ENCODE measurements around the gene DACT2.

Gene DACT2

DNA sequence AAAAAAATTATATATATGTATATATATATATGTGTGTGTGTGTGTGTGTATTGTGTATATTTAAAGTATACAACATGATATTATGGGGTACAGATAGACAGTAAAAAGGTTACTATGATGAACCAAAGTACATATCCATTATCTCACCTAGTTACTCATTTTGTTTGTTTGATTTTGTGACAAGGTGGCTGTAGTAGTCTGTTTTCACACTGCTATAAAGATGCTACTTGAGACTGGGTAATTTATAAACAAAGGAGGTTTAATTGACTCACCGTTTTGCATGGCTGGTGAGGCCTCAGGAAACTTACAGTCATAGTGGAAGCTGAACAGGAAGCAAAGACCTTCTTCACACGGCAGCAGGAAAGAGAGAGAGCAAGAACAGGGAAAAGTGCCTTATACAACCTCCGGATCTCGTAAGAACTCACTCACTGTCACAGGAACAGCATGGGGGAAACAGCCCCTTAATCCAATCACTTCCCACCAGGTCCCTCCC is 30.2 kb upstream of the DACT2 start:
- DNase-seq (ENCODE audit: low read depth, low spot score): no peak

DNA sequence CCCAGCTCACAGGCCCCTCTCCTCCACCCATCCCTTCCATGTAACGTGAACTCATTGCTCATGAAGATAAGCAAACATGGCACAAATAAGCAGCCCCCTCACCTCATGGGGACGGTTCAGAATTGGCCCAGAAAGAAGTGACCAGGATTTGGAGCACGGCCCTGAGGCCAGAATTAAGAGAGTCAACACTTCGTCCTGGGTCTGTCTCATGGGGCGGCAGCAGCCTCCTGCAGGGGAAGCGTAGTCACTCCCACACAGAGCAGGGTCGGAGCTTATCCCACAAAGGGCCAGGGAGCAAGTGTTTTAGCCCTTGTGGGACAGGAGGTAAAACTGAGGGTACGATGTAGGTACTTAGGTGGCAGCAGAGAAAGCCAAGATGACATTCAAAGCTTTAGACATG is 28.6 kb upstream of the DACT2 start:
- no peak for DNase-seq (ENCODE audit: low read depth, low spot score)

DNA sequence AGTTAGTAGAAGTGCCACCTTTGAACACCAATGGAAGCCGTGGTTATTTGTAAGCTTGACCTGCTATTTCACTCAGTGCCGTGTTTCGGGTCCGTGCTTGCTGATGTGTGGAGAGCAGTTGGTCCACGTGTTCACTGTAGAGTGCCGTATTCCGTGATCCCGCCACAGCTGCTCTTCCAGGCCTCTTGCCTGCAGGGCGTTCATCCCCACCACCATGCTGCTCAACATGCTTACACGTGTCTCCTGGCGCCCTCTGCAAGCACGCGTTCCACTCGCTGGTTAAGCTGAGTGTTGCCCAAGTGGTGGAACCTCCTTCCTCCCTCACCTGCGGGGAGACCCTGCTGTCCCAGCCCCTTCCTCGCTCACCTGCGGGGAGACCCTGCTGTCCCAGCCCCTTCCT is 28.0 kb upstream of the DACT2 start:
- DNase-seq (ENCODE audit: low read depth, low spot score): no peak

DNA sequence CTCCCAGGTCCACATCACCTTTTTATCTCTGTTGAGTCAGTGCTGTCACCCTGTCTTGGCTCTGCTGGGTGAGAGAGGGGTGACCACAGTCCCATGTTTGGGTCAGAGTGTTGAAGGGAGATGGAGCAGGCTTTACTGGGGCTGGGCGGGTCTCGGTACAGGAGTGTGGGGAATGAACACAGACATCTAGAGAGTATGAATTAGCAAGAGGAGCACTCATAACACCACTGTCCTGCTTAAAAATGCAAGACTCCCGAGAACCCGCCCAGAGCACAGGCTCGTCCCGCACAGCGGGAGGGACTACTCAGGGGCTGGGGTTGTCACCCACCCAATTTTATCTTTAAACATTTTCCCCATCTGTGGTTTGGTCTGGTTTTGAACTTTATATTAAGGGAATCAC is 27.5 kb upstream of the DACT2 start:
- no peak for DNase-seq (ENCODE audit: low read depth, low spot score)

DNA sequence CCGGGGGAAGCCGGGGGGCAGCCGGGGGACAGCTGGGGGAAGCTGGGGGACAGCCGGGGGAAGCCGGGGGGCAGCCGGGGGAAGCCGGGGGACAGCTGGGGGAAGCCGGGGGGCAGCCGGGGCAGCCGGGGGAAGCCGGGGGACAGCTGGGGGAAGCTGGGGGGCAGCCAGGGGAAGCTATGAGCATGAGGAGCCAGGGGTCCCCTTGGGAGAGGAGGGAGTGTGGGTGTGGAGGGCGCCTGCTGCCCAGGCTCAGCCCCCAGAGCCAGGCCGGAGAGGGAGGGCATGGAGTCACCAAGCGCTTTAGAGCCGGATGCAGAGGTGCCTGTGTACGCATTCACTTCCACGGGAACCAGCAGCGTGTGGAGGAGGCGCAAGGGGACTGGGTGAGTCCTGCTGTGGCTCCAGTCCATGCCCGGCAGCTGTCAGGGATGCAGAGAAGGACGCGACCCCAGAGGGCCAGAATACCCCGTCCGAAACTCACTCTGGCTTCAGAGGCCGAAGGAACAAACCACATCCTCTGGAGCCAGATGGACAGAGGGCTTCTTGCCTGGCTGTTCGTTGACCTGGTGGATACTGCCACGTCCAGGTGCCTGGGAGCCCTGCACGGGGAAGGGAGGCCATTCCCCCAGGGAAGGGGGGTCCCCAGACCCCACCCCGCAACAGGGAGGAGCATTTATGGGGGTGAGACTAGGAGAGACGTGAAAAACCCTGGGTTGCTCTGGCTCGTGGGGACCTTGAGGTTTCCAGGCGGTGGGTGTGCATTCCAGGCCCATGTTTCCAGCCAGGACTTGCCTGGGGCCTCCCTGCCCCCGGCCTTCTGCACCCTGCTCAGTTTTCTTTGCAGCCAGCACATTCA is 26.5 kb upstream of the DACT2 start:
- DNase-seq (ENCODE audit: low read depth, low spot score): no peak

DNA sequence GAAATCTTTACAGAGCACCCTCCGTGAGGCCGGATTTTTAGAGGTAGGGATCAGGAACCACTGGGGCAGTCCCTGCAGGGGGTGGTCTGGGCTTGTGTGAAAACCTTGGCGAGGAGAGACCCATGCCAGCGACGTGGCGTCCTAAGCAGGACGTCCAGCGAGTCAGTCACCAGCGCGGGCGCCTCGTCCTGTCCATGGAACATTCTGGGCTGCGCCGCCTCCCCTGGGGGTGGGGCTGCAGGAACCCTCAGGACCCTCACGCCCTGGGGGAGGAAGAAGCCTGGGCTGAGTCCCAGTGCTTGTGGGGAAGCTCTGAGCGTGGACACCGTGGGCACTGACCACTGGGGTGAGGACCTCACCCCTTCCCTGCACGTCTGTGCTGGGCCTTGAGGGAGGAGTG is 25.7 kb upstream of the DACT2 start:
- DNase-seq (ENCODE audit: low read depth, low spot score): no peak

DNA sequence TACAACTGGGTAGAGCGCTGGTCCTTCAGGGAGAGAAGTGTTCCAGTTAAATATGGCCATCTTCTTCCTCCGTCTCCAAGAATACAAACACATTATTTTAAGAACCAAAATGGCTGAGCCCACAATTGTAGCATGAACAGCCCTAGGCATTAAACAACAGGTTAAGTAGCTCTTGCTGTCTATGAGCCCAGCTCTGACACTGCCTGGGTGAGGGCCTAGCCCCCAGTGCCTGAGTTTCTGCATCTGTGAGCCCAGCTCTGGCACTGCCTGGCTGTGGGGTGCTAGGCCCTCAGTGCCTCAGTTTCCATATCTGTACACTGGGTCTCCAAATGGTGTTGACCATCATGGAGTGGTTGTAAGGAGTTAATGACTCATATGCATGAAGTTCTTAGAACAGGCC is 24.8 kb upstream of the DACT2 start:
- no peak for DNase-seq (ENCODE audit: low read depth, low spot score)

DNA sequence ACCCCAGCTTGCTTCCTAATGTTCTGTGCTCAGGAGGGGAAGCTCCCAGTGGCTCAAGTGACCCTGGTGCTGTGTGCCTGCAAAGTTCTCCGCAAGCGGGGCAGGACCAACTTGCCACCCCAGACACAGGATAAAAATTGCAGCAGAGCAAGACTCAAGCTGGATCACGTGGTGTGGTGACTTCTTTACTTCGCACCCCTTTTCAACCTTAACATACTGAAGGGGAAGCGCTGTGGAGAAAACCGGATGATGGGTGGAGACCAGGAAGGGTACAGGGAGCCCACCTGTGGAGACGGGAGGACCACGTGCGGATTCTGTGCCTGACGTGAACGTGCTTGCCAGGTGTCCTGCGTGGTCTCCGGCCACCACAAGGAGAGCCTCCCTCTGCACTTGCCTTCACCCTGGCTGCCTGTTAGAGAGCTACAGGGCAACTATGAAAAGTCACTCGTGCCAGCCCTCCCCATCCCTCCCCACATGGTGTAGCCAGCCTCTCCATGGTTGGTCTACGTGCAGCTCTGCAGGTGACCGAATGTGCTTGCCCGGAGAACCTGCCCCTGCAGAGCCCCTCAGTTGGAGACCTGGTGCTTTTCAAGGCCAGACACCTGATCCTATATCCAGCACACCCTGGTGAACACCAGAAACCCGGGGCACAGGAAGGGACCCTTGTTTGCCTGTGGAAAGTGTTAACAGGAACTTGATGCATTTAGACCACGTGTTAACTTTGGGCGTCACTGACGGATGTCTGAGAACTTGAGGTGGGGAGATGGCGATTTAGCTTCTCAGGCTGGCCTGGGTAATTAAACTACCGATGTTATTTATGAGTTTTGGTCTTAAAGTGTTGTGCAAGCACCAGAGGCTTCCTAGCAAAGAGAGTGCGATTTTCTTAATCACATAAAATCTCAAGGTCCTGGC is 23.9 kb upstream of the DACT2 start:
- DNase-seq (ENCODE audit: low read depth, low spot score): no peak

DNA sequence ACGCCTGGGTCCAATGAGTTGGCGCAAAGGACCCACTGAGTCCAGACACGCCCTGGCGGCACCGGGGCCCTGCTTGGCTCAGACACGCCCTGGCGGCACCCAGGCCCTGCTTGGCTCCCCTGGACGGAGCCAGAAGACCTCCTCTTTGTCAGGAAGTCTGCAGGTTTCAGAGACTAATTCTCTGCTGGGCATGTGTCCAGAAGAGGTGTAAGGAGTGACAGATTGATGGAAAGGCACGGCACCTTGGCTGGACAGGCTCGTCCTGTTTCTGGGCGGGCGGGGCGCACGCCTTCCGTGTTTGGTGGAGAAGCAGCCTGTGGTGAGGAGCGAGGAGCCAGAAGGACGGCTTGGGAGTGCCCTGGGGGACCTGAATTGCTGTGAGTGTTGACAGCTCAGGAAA is 23.1 kb upstream of the DACT2 start:
- no peak for DNase-seq (ENCODE audit: low read depth, low spot score)

DNA sequence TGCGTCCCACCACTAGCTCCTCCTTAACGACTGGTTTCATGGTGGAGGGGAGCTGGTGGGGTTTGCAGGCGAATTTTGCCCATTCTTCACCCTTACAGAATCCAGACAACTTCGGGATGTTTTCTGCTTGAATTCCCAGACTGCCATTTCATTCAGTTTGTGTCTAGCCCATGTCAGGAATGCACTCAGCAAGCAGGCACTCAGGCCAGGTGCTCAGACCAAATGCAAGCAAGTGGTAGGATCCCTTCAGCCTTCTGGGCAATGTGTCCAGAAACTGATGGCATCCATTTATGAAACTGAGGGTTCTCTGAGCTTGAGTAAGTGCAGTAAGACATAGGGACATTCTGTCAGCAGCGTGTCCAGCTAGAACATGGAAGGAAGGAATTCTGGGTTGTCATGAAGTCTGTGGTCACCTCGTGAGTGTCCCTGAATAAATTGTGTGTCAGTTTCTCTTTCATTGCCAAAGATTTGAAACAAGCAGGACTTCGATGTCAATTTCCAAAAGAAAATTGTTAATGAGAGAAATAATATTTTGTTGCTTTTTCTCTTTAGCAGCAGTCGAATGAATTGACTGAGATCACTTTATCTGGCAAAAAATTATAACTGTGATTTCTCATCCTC is 21.8 kb upstream of the DACT2 start:
- no peak for DNase-seq (ENCODE audit: low read depth, low spot score)

DNA sequence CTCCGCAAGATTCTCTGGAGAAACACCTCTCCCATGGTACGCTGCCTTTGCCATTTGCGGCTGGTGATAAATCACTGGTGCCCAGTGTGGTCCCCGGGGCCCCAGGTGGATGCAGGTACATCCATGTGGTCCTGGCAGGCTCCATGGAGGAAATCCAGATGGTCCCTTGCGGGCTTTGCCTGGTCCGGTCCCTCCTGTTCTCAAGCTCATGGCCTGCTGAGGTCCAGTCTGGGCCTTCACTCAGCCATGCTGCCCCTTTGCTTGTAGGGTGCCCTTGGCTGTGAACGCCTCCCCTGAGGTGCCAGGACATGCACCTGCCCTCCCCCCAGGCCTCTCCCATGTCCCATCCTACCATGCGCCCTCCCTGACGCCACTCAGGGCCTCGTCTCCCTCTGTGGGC is 21.2 kb upstream of the DACT2 start:
- no peak for DNase-seq (ENCODE audit: low read depth, low spot score)

DNA sequence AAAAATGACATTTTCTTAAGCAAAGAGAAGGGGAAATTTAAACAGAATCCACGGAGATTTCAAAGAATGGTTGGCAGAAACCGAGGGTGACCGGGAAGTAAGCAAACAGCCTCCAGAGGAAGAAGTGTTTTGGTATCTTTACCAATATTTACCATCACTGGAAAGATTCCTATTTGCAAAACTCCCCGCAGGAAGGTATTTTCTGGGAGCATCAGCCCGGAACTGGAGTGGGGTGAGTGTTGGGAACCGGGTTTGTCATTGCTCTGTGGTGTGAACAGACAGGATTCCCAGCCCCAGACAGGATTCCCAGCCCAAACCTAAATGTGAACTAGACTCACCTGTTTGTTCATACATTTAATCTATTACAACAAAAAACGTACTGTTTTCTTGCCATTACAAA is 19.2 kb upstream of the DACT2 start:
- no peak for DNase-seq (ENCODE audit: low read depth, low spot score)

DNA sequence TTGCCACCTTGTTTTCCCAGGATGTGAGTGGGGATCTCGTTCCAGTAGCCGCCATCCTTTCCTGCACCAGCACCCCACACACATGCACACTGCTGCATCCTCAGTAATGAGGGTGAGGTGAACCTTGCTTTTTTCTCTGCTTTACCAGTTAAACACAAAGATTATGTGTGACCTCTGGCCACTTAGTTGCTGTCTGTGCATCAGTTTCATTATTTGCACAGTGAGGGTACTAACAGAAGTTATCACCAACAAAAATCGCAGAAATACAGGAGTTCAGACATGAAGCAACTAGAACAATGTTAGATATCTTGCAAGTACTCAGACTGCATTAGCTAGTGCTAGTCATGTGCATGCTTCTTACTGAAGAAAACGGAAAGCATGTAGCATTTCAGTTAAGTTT is 17.4 kb upstream of the DACT2 start:
- no peak for DNase-seq (ENCODE audit: low read depth, low spot score)

DNA sequence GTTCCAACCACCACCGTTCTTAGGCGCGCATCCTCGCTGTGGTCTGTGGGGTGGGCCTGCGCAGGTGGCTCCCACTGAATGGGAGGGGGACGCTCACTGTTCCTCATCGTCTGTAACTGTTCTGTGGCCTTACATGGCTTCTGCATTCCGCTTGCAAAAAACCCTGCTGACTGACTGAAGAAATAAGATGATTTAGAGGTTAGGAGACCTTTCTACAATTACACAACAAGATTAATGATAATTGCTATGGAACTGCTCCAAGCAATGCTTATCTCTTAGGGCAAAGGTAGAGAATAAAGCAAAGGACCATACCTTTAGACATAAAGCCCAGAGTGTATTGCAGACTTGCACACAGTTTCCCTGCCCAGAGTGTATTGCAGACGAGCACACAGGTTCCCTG is 14.4 kb upstream of the DACT2 start:
- no peak for DNase-seq (ENCODE audit: low read depth, low spot score)

DNA sequence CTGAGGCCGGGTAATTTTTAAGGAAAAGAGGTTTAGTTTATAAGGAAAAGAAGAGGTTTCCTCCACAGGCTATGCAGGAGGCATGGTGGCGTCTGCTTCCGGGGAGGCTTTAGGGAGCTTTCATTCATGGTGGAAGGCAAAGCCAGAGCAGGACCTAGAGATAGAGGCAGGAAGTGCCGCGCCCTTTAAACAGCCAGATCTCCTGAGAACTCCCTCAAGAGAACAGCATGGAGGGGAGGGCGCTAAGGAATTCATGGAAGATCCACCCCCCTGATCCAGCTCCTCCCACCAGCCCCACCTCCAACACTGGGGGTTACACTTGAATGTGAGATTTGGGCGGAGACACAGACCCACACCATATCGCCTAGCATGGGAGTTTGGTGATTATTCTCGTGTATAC is 13.9 kb upstream of the DACT2 start:
- DNase-seq (ENCODE audit: low read depth, low spot score): no peak

DNA sequence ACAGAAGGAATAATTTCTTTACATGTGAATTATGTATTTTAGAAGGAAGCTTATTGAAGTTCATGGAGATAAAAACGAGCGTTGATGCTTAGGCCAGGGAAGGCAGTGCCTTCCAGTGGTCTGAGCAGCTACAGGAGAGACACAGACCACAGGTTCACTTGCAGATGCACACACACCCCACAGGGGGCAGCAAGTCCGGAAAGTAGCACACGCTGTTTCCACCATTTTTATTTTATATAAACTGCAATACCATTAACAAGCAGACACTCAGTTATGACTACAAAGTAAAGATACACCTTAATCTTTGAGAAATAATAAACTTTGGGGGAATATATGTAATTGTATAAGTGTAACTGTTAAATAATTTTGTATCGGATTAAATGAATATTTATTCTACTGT is 13.5 kb upstream of the DACT2 start:
- no peak for DNase-seq (ENCODE audit: low read depth, low spot score)

DNA sequence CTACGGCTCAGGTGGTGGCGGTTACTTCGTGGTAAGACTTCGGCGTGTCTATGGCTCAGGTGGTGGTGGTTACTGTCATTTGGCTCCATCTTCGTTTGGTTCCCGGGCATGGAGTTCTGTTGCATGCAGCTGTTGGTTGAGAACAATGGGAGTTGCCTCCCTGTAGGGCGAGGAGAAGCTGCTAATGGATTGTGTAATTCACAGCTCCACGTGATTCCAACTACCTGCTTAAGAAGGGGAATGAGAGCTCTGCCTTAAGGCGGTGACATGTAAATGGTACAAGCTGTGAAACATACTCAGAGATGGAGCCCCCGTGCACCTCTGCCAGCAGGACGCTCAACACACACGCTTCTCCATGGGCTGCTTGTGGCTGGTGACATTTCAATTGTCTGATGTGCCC is 12.4 kb upstream of the DACT2 start:
- peak; percentile 74 for DNase-seq (ENCODE audit: low read depth, low spot score)

DNA sequence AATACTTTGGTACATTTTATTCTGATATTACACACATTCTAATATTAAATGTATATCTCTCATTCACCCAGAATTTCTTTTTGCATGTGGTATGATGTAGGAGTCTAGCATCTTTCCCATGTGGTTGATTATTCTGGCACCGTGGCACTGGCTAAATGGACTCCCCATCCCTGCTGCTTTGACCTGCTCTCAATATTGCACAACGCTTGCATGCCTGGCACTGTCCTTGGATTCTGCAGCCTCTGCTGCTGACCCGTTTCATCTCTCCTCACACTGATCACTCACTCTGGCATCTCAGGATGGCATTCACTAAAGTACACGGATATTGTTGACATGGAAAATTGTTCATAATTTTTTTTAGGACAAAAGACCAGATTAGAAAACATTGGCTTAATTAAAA is 11.5 kb upstream of the DACT2 start:
- DNase-seq (ENCODE audit: low read depth, low spot score): no peak

DNA sequence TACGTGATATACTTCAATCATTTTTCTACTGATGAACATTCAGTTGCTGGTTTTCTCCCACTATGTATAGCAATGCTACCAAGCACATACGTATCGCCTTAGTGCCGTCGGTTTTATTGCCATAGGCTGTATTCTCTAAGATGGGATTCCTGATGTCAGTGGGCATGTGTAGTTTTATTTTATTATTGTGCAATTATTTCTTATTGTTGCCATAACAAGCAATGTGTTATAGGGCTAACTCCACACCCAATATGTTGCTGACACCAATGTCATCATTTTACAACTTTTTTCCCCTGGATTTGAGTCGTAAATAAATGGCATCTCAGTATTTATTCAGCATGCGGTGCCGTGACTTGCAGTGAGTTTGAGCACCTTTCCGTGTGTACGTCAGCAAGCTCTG is 10.8 kb upstream of the DACT2 start:
- DNase-seq (ENCODE audit: low read depth, low spot score): no peak

DNA sequence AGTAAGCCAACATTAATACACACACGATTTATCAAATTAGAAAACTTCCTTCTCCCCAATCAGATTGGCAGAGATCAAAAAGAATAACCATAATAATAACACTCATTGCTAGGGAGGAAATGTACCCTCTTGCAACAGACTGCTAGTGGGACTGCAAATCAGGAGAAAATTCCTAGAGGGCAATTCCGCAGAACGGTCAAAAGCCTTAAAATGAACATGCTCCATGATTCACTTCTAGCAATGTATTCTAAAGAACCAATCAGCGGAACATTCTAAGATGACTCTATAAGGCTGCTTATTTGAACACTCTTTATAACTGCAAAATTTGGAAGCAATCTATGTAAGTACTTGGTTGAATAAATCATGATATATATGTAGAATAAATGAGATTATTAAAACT is 8.5 kb upstream of the DACT2 start:
- no peak for DNase-seq (ENCODE audit: low read depth, low spot score)

DNA sequence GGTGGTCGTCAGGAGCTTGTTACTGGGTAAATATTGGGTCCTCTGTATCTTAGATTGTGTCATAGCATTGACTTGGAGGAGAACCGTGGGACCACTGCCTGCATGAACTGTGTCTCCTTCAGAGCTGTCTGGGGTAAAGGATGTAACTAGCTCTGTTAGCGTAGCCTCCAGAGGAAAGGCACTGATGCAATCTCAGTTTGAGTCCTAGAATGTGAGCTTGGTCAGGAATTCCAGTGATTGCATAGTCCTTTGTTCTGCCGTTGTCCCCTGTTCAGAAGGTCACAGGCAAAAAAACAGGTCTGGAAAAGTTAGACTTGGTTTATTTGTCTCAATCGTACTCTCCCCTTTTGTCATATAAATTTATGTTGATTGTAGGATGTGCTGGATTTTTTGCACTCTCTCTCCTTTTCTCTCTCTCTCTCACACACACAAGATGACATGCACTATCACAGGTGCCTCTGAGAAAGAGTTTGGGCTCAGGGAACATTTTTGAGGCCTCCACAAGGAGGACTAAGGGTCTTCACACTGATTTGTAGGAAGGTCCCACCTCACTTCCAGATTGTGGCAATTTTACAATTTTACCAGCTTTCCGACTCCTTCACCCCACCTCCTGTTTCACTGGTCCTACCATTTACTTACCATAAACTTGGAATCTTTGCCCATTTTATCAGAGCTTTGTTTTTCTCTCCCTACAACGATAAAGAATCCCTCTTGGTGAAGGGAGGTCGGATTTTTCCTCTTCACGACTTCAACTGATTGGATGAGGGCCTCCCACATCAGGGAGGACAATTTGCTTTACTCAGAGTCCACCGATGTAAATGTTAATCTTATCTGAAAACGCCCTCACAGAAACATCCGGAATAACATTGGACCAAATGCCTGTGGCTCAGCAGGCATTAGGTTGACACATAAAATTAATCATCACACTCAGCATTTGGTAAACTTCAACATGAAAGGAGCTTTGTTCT is 7.0 kb upstream of the DACT2 start:
- no peak for DNase-seq (ENCODE audit: low read depth, low spot score)

All from iPS DF 19.7 (cell line).